Stomach smooth muscle (tissue), 2 donors: ENCODE results near the gene AKR1A1.
"Not testable (repeated sequence)": the region's sequence is repeated elsewhere in the genome, so short reads cannot be mapped to it uniquely, and the experiment has no call there.

ENCODE experiments used
- H3K27ac ChIP-seq: one replicate; pipeline ENCODE4 v1.7.0; 2013; ENCODE audit warnings: mild to moderate bottlenecking, low read length, inconsistent platforms
- H3K27me3 ChIP-seq, 2 donors: one replicate each; pipeline ENCODE4 v1.7.0; 2013; ENCODE audit warnings: low read length in 2 of 2; ENCODE audit not compliant: insufficient read depth in 2 of 2, control insufficient read depth in 1 of 2
- H3K36me3 ChIP-seq, 2 donors: one replicate each; pipeline ENCODE4 v1.7.0; 2013; ENCODE audit warnings: low read length in 2 of 2; ENCODE audit not compliant: control insufficient read depth in 2 of 2, insufficient read depth in 2 of 2
- H3K4me1 ChIP-seq: one replicate; pipeline ENCODE4 v1.7.0; 2013; ENCODE audit warnings: low read length; ENCODE audit not compliant: control insufficient read depth, insufficient read depth
- H3K4me3 ChIP-seq, 2 donors: one replicate each; pipeline ENCODE4 v1.7.0; 2013; ENCODE audit warnings: low read length in 2 of 2
- H3K9ac ChIP-seq, 2 donors: one replicate each; pipeline ENCODE4 v1.7.0; 2013; ENCODE audit warnings: low read length in 2 of 2, mild to moderate bottlenecking in 1 of 2
- H3K9me3 ChIP-seq, 2 donors: one replicate each; pipeline ENCODE4 v1.7.0; 2013; ENCODE audit warnings: low read length in 2 of 2; ENCODE audit not compliant: control insufficient read depth in 2 of 2
- donor health status: healthy.
- donor health status: Pancreatic carcinoma.

The AKR1A1 gene

DNA sequence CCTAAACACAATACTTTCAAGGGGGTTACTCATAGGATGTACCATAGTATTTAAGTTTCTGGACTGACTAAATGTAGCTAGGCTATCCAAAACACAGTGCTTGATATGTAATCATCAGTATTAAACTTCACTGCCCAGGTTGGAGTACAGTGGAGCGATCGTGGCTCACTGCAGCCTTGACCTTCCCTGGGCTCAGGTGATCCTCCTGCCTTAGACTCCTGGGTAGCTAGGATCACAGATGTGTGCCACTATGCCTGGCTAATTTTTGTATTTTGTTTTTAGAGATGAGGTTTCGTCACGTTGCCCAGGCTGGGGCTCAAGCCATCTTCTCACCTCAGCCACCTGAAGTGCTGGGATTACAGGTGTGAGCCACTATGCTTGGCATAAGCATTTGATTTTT is 43.8 kb downstream of the AKR1A1 start:
- Histone ChIP-seq H3K27ac (no peak overlapping the region), H3K9ac (no peak overlapping the region), H3K9me3 (no peaks in the 10 kb centered on the region), H3K4me1 (no peaks in the 10 kb centered on the region), H3K27me3 (no peaks in the 10 kb centered on the region), H3K4me3 (no peak overlapping the region), H3K36me3 (peaks cover 7 to 8% of the 10 kb centered on the region in 2 donors)

DNA sequence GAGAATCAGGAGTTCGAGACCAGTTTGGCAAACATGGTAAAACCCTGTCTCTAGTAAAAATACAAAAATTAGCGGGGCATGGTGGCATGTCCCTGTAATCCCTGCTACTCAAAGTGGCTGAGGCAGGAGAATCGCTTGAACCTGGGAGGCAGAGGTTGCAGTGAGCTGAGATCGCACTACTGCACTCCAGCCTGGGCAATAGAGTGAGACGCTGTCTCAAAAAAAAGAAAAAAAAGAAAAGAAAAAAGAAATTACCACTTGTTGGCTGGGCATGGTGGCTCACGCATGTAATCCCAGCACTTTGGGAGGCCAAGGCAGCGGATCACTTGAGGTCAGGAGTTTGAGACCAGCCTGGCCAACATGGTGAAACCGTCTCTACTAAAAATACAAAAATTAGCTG is 46.1 kb downstream of the AKR1A1 start:
- not testable (repeated sequence) for H3K9me3 ChIP-seq, H3K36me3 ChIP-seq, H3K27me3 ChIP-seq, H3K9ac ChIP-seq, H3K27ac ChIP-seq, H3K4me1 ChIP-seq, H3K4me3 ChIP-seq

DNA sequence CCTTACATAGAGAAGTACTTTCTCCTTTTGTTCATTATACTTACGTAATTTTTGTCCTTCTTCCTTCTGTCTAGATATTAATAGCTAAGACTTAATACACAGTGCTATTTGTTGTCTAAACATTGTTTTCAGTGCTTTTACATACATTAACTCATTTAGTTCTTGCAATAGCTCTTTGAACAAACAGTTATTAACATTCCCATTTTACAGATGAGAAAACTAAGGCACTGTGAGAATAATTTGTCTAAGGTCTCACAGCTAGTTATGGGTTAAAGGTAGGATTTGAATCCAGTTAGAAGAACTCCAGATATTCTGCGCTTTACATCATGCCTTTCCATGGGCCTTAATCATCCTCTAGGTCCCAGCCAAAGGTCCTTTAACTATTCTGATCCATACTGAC is 53.6 kb downstream of the AKR1A1 start:
- Histone ChIP-seq H3K9me3 (no peaks in the 10 kb centered on the region), H3K4me3 (no peak overlapping the region), H3K27me3 (no peaks in the 10 kb centered on the region), H3K27ac (no peak overlapping the region), H3K9ac (no peak overlapping the region), H3K4me1 (no peaks in the 10 kb centered on the region), H3K36me3 (peaks cover 2 to 5% of the 10 kb centered on the region in 2 donors)

DNA sequence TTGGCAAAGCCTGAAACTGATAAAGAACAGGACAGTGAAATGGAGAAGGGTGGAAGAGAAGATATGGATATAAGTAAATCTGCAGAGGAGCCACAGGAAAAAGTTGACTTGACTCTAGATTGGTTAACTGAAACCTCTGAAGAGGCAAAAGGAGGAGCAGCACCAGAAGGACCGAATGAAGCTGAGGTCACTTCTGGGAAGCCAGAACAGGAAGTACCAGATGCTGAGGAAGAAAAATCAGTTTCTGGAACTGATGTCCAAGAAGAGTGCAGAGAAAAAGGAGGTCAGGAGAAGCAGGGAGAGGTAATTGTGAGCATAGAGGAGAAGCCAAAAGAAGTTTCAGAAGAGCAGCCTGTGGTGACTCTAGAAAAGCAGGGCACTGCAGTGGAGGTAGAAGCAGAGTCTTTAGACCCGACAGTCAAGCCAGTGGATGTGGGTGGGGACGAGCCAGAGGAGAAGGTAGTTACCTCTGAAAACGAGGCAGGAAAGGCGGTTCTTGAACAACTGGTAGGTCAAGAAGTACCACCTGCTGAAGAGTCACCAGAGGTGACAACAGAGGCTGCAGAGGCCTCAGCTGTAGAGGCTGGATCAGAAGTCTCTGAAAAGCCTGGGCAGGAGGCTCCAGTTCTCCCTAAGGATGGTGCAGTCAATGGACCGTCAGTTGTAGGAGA is 56.9 kb downstream of the AKR1A1 start:
- H3K36me3 ChIP-seq: peaks cover 4 to 14% of the 10 kb centered on the region in 2 donors
- no peaks in the 10 kb centered on the region for H3K9me3 ChIP-seq
- no peaks in the 10 kb centered on the region for H3K27me3 ChIP-seq
- H3K4me1 ChIP-seq: no peaks in the 10 kb centered on the region
- no peak overlapping the region for H3K27ac ChIP-seq
- no peak overlapping the region for H3K9ac ChIP-seq
- no peak overlapping the region for H3K4me3 ChIP-seq

DNA sequence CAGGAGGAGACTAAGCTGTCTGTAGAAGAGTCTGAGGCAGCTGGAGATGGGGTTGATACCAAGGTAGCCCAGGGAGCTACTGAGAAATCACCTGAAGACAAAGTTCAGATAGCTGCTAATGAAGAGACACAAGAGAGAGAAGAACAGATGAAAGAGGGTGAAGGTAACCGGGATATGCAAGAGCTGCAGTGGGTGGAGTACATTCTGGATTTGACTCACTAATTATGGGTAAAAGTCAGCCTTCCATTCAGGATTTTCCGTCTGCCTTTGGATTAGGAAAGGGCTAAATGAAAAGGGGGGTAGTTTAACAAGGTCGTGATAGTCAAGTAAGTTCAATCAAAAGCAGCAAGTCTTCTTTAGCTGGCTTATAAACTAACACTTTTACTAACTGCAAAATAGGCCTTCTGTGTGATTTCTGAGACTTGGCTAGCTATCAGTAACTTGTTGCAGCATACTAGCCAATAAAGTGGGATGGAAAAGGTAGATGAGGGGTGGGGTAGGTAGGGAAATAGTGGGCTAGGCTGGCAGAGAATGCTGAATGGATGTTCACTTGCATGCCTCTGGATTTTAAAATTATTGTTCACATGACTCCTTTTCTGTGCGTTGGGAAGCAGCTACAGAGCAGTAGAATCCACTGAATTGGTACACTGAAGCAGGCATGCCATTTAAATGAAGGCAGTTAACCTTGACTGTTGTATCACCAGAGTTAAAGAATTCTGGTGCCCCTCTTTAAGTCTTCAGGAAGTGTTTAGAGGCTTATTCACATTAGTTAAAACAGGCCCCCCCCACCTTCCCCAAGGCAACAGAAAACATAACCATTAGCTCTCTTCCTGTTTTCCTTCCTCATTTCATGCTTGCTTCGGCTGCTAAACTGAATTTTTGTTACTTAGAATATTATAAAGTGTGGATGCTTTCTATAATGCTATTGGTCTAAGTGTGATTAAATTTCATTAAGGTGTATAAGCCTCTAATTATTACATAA is 57.8 kb downstream of the AKR1A1 start:
- no peak overlapping the region for H3K27ac ChIP-seq
- H3K4me1 ChIP-seq: no peaks in the 10 kb centered on the region
- H3K9ac ChIP-seq: no peak overlapping the region
- peaks cover 6 to 16% of the 10 kb centered on the region in 2 donors for H3K36me3 ChIP-seq
- no peak overlapping the region for H3K4me3 ChIP-seq
- no peaks in the 10 kb centered on the region for H3K27me3 ChIP-seq
- no peaks in the 10 kb centered on the region for H3K9me3 ChIP-seq

DNA sequence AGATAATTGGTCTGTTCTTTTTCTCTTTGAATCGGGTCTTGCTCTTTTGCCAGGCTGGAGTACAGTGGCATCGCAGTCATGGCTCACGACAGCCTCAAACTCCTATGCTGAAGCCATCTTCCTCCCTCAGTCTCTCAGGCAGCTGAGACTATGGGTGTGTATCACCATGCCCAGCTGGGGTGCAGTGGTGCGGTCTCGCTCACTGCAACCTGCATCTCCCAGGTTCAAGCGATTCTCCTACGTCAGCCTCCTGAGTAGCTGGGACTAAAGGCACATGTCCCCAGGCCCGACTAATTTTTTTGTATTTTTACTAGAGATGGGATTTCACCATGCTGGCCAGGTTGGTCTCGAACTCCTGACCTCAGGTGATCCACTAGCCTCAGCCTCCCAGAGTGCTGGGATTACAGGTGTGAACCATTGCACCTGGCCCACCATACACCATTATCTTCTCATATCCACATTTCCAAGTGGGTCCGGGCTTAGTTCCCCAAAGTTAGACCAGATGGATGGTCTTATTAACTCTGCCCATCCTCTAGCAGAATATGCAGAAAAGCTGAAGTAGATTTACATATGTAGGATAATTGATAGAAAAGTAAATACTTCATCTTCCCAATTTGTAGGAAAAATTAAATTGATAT is 60.1 kb downstream of the AKR1A1 start:
- no peaks in the 10 kb centered on the region for H3K27me3 ChIP-seq
- H3K9ac ChIP-seq: no peak overlapping the region
- no peak overlapping the region for H3K27ac ChIP-seq
- H3K4me1 ChIP-seq: no peaks in the 10 kb centered on the region
- no peaks in the 10 kb centered on the region for H3K9me3 ChIP-seq
- H3K4me3 ChIP-seq: no peak overlapping the region
- peaks cover 19 to 27% of the 10 kb centered on the region in 2 donors for H3K36me3 ChIP-seq

DNA sequence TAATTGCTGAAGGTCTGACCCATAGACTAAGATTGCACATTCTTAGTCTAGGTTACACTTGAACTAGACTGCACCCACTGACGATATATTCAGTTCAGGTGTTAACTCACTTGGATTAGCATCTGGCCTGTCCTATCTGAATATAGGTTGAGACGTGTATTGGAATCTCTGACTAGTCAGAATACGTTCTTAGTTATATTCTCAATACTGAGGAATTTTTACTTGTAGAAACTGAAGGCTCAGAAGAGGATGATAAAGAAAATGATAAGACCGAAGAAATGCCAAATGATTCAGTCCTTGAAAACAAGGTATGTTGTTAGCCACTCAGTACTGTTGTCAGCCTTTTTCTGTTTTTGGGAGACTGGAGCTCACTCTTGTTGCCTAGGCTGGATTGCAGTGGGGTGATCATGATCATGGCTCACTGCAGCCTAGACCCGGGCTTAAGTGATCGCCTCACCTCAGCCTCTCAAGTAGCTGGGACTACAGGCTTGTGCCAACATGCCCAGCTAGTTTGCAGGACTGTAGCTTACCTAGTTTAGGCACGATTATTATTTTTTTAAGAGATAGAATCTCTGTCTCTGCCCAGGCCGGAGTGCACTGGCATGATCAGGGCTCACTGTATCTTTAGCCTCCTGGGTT is 62.4 kb downstream of the AKR1A1 start:
- H3K36me3 ChIP-seq: peaks cover 38 to 39% of the 10 kb centered on the region in 2 donors
- no peak overlapping the region for H3K9ac ChIP-seq
- H3K4me1 ChIP-seq: no peaks in the 10 kb centered on the region
- H3K27ac ChIP-seq: no peak overlapping the region
- H3K9me3 ChIP-seq: no peaks in the 10 kb centered on the region
- no peak overlapping the region for H3K4me3 ChIP-seq
- no peaks in the 10 kb centered on the region for H3K27me3 ChIP-seq

DNA sequence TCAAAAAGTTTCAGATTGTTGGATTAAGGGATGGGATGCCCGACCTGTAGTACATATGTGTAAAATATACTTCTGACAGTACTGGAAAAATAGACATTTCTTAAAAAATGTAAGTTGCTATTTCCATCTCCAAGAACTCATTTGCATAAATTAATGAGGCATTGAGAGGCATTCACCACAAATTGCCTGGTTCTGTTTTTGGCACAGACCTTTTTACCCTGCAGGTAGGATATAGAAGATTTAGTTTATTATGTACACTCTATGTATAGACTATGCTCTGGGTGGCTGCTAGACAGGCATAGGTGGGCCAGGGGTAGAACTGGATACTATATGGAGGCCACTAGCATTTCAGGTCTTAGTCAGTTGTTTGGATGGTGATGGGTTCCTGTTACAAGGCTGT is 65.3 kb downstream of the AKR1A1 start:
- Histone ChIP-seq H3K4me1 (no peaks in the 10 kb centered on the region), H3K9me3 (no peaks in the 10 kb centered on the region), H3K27me3 (no peaks in the 10 kb centered on the region), H3K4me3 (no peak overlapping the region), H3K36me3 (peaks cover 36 to 40% of the 10 kb centered on the region in 2 donors), H3K27ac (no peak overlapping the region), H3K9ac (no peak overlapping the region)

DNA sequence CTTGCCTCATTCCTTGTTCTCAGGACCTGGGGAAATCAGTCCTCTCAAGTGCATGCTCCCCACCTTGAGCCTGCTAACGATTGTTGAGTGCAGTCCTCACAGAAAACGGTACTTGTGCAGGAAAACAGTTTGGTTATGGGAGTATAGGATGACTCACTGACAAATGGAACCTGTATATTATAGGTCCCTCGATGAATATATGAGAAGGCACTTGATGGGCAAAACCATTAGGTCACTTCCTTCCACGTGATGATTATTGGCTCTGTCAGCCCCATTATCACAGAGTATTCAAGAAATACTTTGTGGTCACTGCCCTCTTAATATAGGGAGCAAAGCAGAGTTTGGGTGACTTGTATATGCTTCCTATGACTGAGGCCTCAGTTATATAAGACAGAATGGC is 67.0 kb downstream of the AKR1A1 start:
- Histone ChIP-seq H3K9me3 (no peaks in the 10 kb centered on the region), H3K4me1 (peaks cover 4% of the 10 kb centered on the region), H3K36me3 (peaks cover 31 to 40% of the 10 kb centered on the region in 2 donors), H3K27ac (no peak overlapping the region), H3K27me3 (no peaks in the 10 kb centered on the region), H3K9ac (no peak overlapping the region), H3K4me3 (no peak overlapping the region)

DNA sequence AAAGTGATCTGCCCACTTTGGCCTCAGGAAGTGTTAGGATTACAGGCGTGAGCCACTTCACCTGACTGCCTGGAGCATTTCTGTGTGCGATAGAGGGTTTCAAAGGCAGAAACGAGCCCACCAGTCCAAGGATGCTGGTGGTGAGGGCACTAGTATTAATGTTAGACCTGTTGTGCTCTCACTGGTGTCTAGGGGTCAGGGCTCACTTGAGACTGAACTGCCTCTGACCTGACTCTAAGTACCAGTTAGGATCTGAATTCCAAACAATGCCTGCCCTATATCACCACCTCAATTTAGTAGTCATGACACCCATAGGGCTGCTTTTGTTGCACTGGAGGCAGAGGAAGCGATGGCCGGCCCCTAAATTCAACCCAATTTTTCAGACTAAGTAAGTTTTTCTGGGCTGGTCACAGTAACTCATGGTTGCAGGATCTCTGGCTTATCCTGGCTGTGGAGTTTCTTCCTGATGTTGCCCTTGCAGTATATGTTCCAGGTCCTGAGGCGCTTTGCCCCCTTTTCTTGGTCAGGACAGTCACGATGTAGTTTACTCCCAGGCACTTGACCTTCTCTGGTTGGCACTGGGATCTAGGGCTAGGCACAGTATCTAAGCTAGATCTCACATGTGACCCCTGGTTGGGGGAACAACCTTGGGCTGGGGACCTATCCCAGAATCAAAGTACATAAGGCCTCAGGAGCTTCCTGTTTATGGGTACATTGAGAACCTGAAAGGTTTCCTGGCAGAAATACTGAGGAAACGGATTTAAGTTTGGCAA is 68.7 kb downstream of the AKR1A1 start:
- no peaks in the 10 kb centered on the region for H3K27me3 ChIP-seq
- H3K4me3 ChIP-seq: no peak overlapping the region
- H3K9ac ChIP-seq: no peak overlapping the region
- H3K4me1 ChIP-seq: peaks cover 7% of the 10 kb centered on the region
- peaks cover 34% of the 10 kb centered on the region in 2 donors for H3K36me3 ChIP-seq
- H3K27ac ChIP-seq: no peak overlapping the region
- no peaks in the 10 kb centered on the region for H3K9me3 ChIP-seq
